Panc1 (cell line): ENCODE measurements around the gene TBC1D24. TPM values are rescaled to one million over a fixed set of nuclear protein-coding genes. Genes with fewer than 3 reads are reported as not detected.

Experiments used
- ATAC-seq: fragments of 200-7000 bp; cut with Tn5 transposase; 2 replicates; pipeline ENCODE4 v1.9.1; 2020; ENCODE audit warnings: mild to moderate bottlenecking, moderate library complexity
- BruUV-seq: library from RNA; stranded (reverse); fragments of 400-500 nt; replicated peaks from 2 replicates; lab custom pipeline; 2021; lab: Mats Ljungman, UMichigan
- CTCF ChIA-PET: fragments of 300-600 bp; sonication (Branson Sonifier 250); formaldehyde crosslinking; loops from one replicate; lab custom pipeline; 2022; ENCODE audit warnings: antibody characterized with exemption; lab: Charles Lee
- POLR2A ChIA-PET: fragments of 300-600 bp; sonication (Branson Sonifier 250); formaldehyde crosslinking; loops from one replicate; lab custom pipeline; 2022; ENCODE audit warnings: antibody characterized with exemption; lab: Charles Lee
- DNase-seq: peaks from one replicate; pipeline ENCODE4 v3.0.0-alpha.2; 2010; ENCODE audit warnings: low read depth, low spot score
- H3K27ac ChIP-seq: 2 replicates; pipeline ENCODE4 v1.5.1; 2011; ENCODE audit warnings: mild to moderate bottlenecking, low read length, inconsistent platforms
- H3K27me3 ChIP-seq: fragments of 200-500 bp; sonication (Bioruptor generic); 2 replicates; pipeline ENCODE4 v1.6.0; 2014; ENCODE audit warnings: low read length, inconsistent platforms; ENCODE audit not compliant: control insufficient read depth, insufficient read depth
- H3K36me3 ChIP-seq: fragments of 200-500 bp; sonication (Bioruptor generic); 2 replicates; pipeline ENCODE4 v1.5.1; 2014; ENCODE audit warnings: inconsistent platforms, mild to moderate bottlenecking, low read length, moderate library complexity; ENCODE audit not compliant: control insufficient read depth, insufficient read depth
- H3K4me1 ChIP-seq: 2 replicates; pipeline ENCODE4 v1.5.1; 2011; ENCODE audit warnings: inconsistent platforms, mild to moderate bottlenecking, low read length, moderate library complexity; ENCODE audit not compliant: control insufficient read depth, insufficient read depth
- H3K4me3 ChIP-seq, 2 experiments: 2 replicates each; pipeline ENCODE4 v1.5.1; 2011 to 2012; ENCODE audit warnings: low read depth in 2 of 2, low read length in 2 of 2, mild to moderate bottlenecking in 2 of 2, inconsistent platforms in 1 of 2, moderate library complexity in 1 of 2
- H3K9me3 ChIP-seq: fragments of 200-500 bp; sonication (Bioruptor generic); 2 replicates; pipeline ENCODE4 v1.5.1; 2014; ENCODE audit warnings: low read depth, mild to moderate bottlenecking, inconsistent platforms, low read length, moderate library complexity; ENCODE audit not compliant: control insufficient read depth, insufficient read depth
- CTCF ChIP-seq: fragments of 450-650 bp; IDR thresholded peaks from 2 replicates; pipeline ENCODE4 v1.5.1; 2017; ENCODE audit warnings: mild to moderate bottlenecking
- POLR2AphosphoS5 ChIP-seq: IDR thresholded peaks from 2 replicates; pipeline ENCODE4 v1.6.1; 2012; ENCODE audit warnings: mild to moderate bottlenecking, low read depth, low read length, moderate library complexity
- REST ChIP-seq, 2 experiments: IDR thresholded peaks; 2 replicates each; pipeline ENCODE4 v1.6.1; 2011 to 2012; ENCODE audit warnings: low read depth in 2 of 2, control low read depth in 1 of 2, low read length in 1 of 2, mild to moderate bottlenecking in 1 of 2, moderate library complexity in 1 of 2; ENCODE audit not compliant: insufficient read depth in 1 of 2
- SIN3A ChIP-seq: IDR thresholded peaks from 2 replicates; pipeline ENCODE4 v1.6.1; 2012; ENCODE audit warnings: low read depth, mild to moderate bottlenecking, low read length, moderate library complexity, borderline replicate concordance; ENCODE audit not compliant: insufficient read depth
- TCF7L2 ChIP-seq: IDR thresholded peaks from 2 replicates; pipeline ENCODE4 v1.6.1; 2011; ENCODE audit warnings: mild to moderate bottlenecking, low read depth, low read length, inconsistent platforms
- in situ Hi-C: cut with HindIII; loops from 2 replicates; pipeline ENCODE4 v1.10.0; 2016; ENCODE audit warnings: low sequenced_read_pairs, low pct_unique_long_range_greater_than_20kb
- intact Hi-C: fragments of 100-400 bp; cut with micrococcal nuclease; formaldehyde crosslinking; loops from one replicate; pipeline ENCODE4 v1.10.0; 2022; ENCODE audit not compliant: unreplicated experiment
- total RNA-seq: library from RNA; stranded (reverse); gene quantifications from one replicate; pipeline ENCODE4 v1.2.1, GENCODE V29; 2021; ENCODE audit not compliant: unreplicated experiment

The TBC1D24 gene
- total RNA-seq, 1 experiment from 2014 or later: 26.7 TPM

DNA sequence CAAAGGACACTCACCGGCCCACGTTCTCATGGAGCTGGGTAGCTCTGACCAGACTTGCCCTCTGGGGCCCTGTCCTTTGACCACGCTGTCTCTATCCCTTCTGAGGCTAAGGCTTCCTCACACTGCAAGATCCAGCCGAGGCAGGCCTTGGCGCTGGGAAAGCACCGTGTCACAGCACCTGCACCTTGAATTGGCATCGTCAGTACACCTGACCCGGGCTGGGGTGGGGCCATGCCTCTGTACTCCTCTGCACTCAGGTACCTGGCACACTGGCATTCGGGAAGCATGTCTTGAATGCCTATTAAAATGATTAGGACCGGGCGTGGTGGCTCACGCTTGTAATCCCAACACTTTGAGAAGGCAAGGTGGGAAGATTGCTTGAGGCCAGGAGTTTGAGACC lies 6.0 kb downstream of the TBC1D24 start:
- ChIA-PET POLR2A (no interaction called here), CTCF (no interaction called here)
- TF ChIP-seq SIN3A: no peak
- no peak for TF ChIP-seq REST (IDR thresholded peaks at IDR 0.05; ENCODE audit: insufficient read depth in 1 of 2, low read depth in 2 of 2, low read length in 1 of 2)
- no peak for TF ChIP-seq POLR2AphosphoS5
- no peak for TF ChIP-seq TCF7L2
- TF ChIP-seq CTCF: no peak
- DNase-seq (no peak), ATAC-seq (no peak)
- no peaks in the 10 kb centered on the region for H3K36me3 ChIP-seq
- no peaks in the 10 kb centered on the region for H3K27me3 ChIP-seq
- BruUV-seq: no TSS peak
- intact Hi-C loops (no loop called here), in situ Hi-C loops (no loop called here)
- no peak overlapping the region for H3K4me3 ChIP-seq
- H3K4me1 ChIP-seq: peaks cover 13% of the 10 kb centered on the region
- no peak overlapping the region for H3K27ac ChIP-seq
- H3K9me3 ChIP-seq: no peaks in the 10 kb centered on the region

DNA sequence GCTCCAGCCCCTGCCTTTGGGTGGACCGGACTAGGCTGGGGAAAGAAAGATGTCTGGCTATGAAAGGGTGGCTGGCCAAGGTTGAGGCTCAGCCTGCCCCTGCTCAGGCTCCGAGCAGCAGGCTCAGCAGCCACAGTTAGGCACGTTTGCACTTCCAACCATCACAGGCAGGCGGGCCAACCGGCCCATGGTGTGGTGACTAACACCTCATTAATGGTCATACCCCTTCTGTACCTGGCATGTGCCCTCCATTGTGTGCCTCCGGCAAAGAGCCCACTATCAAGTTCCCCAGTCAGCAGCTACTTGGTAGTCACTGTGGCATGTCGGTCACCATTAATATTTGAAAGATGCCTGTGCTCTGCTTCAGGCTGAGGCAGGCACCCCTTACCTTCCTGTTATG lies 6.7 kb downstream of the TBC1D24 start:
- Histone ChIP-seq H3K4me1 (0 out of 2 replicates have a peak, but pooled peaks cover 8% of the 10 kb centered on the region), H3K27me3 (no peaks in the 10 kb centered on the region), H3K9me3 (no peaks in the 10 kb centered on the region), H3K27ac (no peak overlapping the region), H3K36me3 (no peaks in the 10 kb centered on the region), H3K4me3 (no peak overlapping the region)
- in situ Hi-C loops (no loop called here), intact Hi-C loops (no loop called here)
- ChIA-PET POLR2A (no interaction called here), CTCF (no interaction called here)
- ATAC-seq (no peak), DNase-seq (no peak)
- BruUV-seq: no TSS peak
- TF ChIP-seq TCF7L2 (no peak), REST (IDR thresholded peaks at IDR 0.05; ENCODE audit: insufficient read depth in 1 of 2, low read depth in 2 of 2, low read length in 1 of 2) (no peak), SIN3A (no peak), CTCF (no peak), POLR2AphosphoS5 (no peak)
